GM19043 (cell line): ENCODE results near the gene SHTN1.

ENCODE experiments used
- ATAC-seq: cut with Tn5 transposase; IDR thresholded peaks from one replicate; pipeline ENCODE4 v1.9.1; 2021; ENCODE audit warnings: low read depth; ENCODE audit not compliant: unreplicated experiment

The SHTN1 gene

DNA sequence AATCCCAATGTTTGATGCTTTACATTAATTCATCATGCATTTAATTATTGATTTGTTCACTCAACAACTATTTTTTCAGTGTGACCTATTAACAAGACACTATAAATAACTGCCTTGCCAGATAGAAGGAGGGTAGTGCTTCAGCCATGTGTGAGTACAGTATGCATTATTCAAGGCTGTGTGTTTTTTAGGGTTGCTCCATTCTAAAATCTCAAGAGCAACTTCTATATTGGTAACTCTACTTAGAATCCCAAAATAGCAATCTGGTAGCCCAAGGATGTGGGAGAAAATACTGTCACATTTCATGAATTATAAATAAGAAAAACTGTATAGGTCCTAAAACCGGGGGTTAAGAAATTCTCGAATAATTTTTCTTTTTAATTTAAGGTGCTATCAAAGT lies 85.8 kb downstream of the SHTN1 start:
- no peak for ATAC-seq

DNA sequence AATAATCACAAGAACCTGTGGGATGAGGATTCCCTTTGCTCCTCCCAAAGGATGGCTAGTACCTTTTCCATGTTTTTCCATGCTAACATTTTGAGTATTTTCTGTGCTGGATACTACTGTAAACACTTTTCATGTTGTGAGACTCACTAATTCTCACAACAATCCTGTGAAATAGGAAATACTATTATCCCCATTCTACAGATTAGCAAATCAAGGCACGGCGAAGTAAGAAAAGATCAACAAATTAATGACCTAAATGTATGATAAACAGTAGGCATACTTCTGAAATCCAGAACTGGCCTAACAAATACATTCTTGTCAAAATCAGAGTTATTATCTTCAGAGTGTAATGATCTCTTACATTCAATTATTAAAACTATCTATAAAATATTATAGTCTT lies 86.4 kb downstream of the SHTN1 start:
- no peak for ATAC-seq

GRCh38 chr10:116917481-116917880 lies 87.5 kb downstream of the SHTN1 start:
- no peak for ATAC-seq

DNA sequence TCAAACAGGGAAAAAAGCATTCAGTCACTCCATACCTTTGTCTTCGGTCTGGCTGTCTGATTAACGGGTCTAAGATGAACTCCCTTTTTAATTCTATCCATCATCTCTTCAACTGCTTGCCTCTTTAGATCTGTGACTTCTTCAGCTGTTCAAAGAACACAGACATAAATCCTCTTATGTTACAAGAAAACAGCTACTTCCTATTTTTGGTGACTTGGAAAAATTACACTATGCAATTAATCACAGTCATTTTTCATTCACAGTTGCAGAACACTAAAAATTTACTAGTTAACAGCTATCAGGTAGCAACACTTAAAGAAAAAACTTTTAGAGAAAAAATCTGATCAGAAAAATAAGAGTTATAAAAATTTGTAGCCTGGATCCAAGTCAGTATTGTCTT lies 89.6 kb downstream of the SHTN1 start:
- no peak for ATAC-seq

DNA sequence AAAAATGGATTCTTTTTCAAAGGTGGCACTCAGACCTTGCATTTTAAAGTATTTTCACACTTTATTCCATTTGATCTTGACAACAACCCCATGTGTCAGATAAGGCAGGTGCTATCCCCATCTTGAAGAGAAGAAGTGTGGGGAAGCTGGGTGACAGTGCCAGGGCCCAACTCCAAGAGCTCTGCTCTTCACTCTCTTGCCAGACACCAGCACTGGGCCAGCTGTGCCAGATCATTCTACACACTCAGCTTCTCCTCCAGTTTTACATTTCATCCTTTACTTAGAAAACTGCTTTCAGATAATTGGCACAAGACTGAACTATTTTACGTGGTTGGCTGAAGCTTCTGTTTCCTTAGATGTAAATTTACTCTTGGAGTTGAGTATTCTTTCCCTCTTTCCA lies 91.3 kb downstream of the SHTN1 start:
- ATAC-seq: no peak

- ATAC-seq: no peak
These were observed 92.8 kb downstream of the SHTN1 start for GRCh38 chr10:116912162-116912561.

DNA sequence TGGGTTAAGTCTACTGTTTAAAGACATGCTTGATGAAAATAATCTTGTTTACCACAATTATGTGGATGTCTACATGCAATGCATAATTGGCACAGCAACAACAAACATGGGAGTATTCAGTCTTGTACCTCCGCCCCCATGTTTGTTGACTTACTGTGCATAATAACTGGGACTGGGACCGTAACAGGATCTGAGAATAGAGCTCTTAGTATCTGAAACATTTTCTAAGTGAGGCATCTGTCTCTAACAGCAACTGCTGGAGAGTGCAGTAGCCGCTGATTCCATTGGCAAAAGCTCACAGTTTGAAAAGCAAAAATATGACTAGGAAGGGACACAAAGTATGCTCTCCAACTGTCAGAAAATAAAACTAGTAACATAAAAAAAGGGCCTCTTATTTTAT lies 94.1 kb downstream of the SHTN1 start:
- ATAC-seq: no peak

- no peak for ATAC-seq
These were observed 95.7 kb downstream of the SHTN1 start for GRCh38 chr10:116909307-116909706.

- no peak for ATAC-seq
These were observed 97.6 kb downstream of the SHTN1 start for GRCh38 chr10:116907245-116907987.

DNA sequence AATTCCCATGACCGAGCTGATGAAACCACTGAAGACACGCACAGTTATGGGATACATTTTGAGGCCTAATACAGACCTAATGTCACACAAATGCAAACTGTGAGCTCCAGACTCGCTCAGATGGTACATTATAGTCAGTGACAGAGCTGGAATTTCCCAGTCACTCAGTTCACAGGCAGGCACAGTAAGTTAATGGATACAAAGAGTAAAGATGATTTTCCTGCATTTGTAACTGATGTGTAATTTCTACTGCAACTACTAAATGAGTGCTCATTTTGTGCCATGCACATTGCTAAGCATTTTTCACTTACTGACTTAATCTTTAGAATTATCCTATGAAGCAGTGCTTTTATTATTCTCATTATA lies 99.2 kb downstream of the SHTN1 start:
- no peak for ATAC-seq

GRCh38 chr10:116899626-116900025 lies 105.4 kb downstream of the SHTN1 start:
- ATAC-seq: no peak

- no peak for ATAC-seq
These were observed 111.3 kb downstream of the SHTN1 start for GRCh38 chr10:116893686-116894037.

DNA sequence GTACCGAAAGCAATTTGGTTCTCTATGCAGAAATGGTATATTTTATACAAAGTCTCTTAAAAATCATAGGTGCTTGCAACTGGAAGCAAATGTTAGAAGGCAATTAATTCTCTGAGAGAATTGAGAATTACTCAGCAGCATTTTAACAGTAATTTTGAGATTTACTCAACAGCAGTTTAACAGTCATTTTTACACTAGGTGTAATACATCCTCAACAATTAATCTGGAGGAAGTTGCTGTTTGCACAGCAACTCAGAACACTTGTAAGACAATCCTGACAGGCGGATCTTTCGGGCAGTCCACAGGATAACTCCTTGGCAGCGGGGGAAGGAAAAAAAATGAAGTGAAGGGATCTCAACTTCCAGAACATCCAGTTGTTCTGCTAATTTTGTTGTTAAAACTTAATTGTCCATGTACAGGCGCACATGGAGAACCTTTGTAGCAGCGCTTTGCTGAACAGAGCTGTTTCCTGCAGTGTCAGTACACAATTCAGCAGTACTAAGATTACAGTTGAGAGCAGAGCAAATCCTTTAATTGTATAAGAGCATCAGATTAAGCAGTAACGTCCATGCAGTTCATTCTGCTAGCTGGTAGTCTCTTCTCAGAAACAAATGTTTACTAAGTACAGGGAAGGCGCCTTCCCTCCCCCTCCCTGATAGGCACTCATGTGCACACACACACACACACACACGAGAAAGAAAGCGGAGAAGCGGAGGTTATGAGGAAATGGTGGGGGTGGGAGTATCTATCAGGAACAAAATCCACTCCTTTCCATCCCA lies 111.9 kb downstream of the SHTN1 start:
- no peak for ATAC-seq

GRCh38 chr10:116891208-116891607 lies 113.8 kb downstream of the SHTN1 start:
- no peak for ATAC-seq

DNA sequence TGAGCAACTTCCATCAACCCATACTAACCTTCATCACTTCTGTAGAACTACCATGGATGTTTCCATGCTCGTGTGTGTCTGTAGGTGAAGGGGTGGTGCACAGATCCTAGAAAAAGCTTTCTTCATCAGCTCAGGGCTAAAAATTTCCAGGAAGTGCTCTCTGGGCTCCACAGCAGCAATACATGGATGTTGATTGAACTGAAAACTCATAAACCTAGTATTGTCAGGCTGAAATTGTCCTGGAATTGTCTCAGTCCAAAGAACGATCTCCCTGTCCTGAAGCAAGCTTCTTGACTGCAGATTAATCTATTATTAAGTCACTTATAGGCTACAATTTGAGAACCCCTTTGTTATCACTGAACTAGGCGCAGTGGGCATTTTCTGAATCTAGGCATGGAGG lies 115.9 kb downstream of the SHTN1 start:
- no peak for ATAC-seq

DNA sequence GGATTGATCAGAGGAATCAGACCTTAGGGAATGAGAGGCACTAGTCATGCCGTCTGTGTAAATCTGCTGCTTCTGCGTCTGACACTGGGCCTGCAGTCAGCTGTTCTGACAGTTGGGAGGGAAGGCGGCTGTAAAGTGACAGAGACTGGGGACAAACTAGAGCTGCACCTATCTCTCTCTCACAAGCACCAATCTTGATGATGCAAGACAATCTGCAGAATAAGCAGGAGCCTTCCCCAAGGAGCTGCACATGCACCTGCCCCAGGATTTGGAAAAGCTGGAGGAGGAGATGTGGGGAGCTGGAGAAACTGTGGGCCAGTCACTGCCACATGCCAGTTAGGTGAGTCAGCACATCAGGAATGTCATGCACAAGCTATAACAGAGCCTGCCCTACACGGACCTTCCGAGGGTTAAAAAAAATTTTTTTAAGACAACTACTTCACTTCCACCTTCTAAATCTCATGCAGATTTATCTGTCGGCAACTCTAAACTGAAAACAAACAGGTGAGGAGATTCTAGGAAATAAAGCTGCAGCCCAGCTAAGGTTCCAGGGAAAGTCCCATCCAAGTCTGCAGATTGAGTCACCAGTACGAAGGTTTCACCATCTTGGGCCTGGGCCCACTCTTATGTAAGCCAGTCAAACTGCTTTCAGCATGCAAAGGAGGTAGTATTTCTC lies 116.5 kb downstream of the SHTN1 start:
- ATAC-seq: no peak

GRCh38 chr10:116886772-116887171 lies 118.2 kb downstream of the SHTN1 start:
- ATAC-seq: no peak

DNA sequence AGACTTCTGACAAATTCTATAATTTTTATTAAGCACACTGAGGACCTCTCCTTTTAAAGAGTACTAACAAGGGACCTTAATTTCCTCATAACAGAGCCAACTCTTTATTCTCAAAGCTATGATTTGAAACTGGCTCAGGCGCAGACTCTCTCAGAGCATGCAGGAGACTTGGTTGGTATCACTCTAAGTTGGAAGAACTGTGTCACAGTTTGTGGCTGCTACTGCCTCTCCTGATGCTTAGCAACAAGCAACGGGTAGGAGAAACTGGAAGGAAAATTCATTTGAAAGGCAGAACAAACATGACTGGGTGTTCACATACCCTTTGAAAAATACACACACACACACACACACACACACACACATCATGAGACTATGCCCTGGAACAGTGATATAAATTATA lies 122.3 kb downstream of the SHTN1 start:
- no peak for ATAC-seq

DNA sequence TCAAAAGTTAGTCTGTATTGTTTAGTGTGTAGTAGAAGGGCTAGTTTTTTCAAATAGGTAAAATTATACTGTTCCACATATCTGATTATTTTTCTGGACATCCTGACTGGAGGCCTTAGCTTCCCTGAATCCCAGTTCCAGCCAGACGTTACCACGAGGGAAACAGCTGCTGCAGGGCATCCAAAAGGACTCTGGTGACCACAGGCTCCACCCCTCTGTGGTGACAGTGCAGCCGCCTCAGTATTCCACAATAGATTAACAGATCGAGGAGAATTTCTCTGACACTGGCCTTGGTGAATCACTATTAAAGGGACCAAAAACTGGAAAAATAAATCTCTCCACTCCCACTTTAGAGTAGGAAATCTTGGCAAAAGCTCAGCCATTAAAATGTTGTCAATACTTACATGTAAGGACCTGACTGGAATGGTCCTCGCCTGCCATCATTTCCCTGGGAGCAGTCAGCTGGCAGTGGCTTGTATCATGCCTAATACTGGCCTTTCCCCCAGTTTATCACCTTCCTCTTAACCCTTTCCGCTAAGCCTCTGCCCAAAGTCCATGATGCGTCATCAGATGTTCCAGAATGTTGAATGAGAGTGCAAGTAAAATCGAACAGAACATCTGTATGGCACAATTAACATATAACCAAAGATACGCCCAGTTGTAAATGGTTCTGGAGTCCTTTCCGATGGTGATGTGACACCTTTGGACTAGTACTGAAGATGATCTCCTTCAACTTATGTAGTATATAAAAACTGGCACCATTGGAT lies 124.1 kb downstream of the SHTN1 start:
- ATAC-seq: no peak

- no peak for ATAC-seq
These were observed 125.2 kb downstream of the SHTN1 start for GRCh38 chr10:116879817-116880216.

- ATAC-seq: no peak
These were observed 126.9 kb downstream of the SHTN1 start for GRCh38 chr10:116878123-116878522.
